CD4-positive, alpha-beta T cell (primary cell): ENCODE data around the gene AQP1. TPM values are rescaled to one million over a fixed set of nuclear protein-coding genes. Genes with fewer than 3 reads are reported as not detected.

ENCODE experiments used
- ATAC-seq: fragments of 200-7000 bp; cut with Tn5 transposase; one replicate; pipeline ENCODE4 v1.10.0; 2022; ENCODE audit warnings: mild to moderate bottlenecking; ENCODE audit not compliant: poor library complexity
- CTCF ChIA-PET: fragments of 350-600 bp; sonication (Branson Sonifier 250); formaldehyde crosslinking; loops from one replicate; lab custom pipeline; 2021; ENCODE audit warnings: antibody characterized with exemption, inconsistent platforms; lab: Charles Lee
- POLR2A ChIA-PET: fragments of 350-600 bp; sonication (Branson Sonifier 250); formaldehyde crosslinking; loops from one replicate; lab custom pipeline; 2021; ENCODE audit warnings: antibody characterized with exemption, inconsistent platforms; lab: Charles Lee
- DNase-seq, 14 experiments: peaks; one replicate each; pipeline ENCODE4 v3.0.0-alpha.2; 2013 to 2020; ENCODE audit warnings: mixed read lengths in 2 of 14
- H3K27ac ChIP-seq, 2 donors: one replicate each; pipeline versions ENCODE4 v1.5.1 to v1.7.0; 2013; ENCODE audit warnings: low read length in 2 of 2, low read depth in 1 of 2, mild to moderate bottlenecking in 1 of 2
- H3K27me3 ChIP-seq, 2 experiments: 1 replicate in 1 of 2; 2 replicates in 1 of 2; pipeline versions ENCODE4 v1.6.1 to v1.7.0; 2013; ENCODE audit warnings: low read length in 2 of 2, control low read depth in 1 of 2, mild to moderate bottlenecking in 1 of 2, moderate library complexity in 1 of 2; ENCODE audit not compliant: insufficient read depth in 2 of 2, control insufficient read depth in 1 of 2
- H3K36me3 ChIP-seq: one replicate; pipeline ENCODE4 v1.6.1; 2013; ENCODE audit warnings: low read length, control low read depth; ENCODE audit not compliant: insufficient read depth
- H3K4me1 ChIP-seq: one replicate; pipeline ENCODE4 v1.6.1; 2013; ENCODE audit warnings: low read length, control low read depth; ENCODE audit not compliant: insufficient read depth
- H3K4me3 ChIP-seq: one replicate; pipeline ENCODE4 v1.5.1; 2013; ENCODE audit warnings: mild to moderate bottlenecking, low read length, moderate library complexity
- H3K9me3 ChIP-seq, 2 experiments: 1 replicate in 1 of 2; 2 replicates in 1 of 2; pipeline versions ENCODE4 v1.6.1 to v1.7.0; 2013; ENCODE audit warnings: low read length in 2 of 2, mild to moderate bottlenecking in 2 of 2, control low read depth in 1 of 2, moderate library complexity in 1 of 2; ENCODE audit not compliant: control insufficient read depth in 1 of 2, insufficient read depth in 1 of 2
- H3K27ac Mint-ChIP-seq: one replicate; pipeline ENCODE4 v1.8.0; 2020; ENCODE audit warnings: mixed read lengths
- H3K27me3 Mint-ChIP-seq: one replicate; pipeline ENCODE4 v1.8.0; 2021; ENCODE audit warnings: mixed read lengths
- H3K36me3 Mint-ChIP-seq: one replicate; pipeline ENCODE4 v1.8.0; 2021; ENCODE audit warnings: low read depth, mixed read lengths
- H3K4me1 Mint-ChIP-seq: one replicate; pipeline ENCODE4 v1.8.0; 2021; ENCODE audit warnings: low read depth, mixed read lengths
- H3K4me3 Mint-ChIP-seq: one replicate; pipeline ENCODE4 v1.8.0; 2020; ENCODE audit warnings: mild to moderate bottlenecking, mixed read lengths
- H3K9me3 Mint-ChIP-seq: one replicate; pipeline ENCODE4 v1.8.0; 2020; ENCODE audit warnings: mixed read lengths
- intact Hi-C, 2 experiments: fragments of 100-400 bp; cut with DNase I in 1 of 2; cut with micrococcal nuclease in 1 of 2; formaldehyde crosslinking; loops; one replicate each; pipeline versions ENCODE4 v1.15.1 to v1.9.0; 2023 to 2025; cut with DNase I, micrococcal nuclease
- total RNA-seq, 174 experiments: library from RNA in 2 of 174; stranded (reverse) in 2 of 174; gene quantifications; one replicate each; pipeline ENCODE4 v1.2.3 and lab custom pipeline; 2021 to 2026
- TF ChIP-seq, protein P1 (sequence below): fragments of 200-600 bp; IDR thresholded peaks from one replicate; pipeline ENCODE4 v1.8.0; 2022; ENCODE audit warnings: antibody characterized with exemption, mild to moderate bottlenecking

AQP1 gene
- total RNA-seq, 2 experiments from 2014 or later: 0.17 to 0.22 TPM

- peaks cover 5% of the 10 kb centered on the region for H3K4me1 ChIP-seq
- no peak overlapping the region for H3K4me3 ChIP-seq
- H3K4me1 Mint-ChIP-seq: no peaks in the 10 kb centered on the region
- POLR2A ChIA-PET: no interaction called here
- no peaks in the 10 kb centered on the region for H3K36me3 Mint-ChIP-seq
- no peak overlapping the region for H3K27ac Mint-ChIP-seq
- ATAC-seq (no peak), DNase-seq (no peak)
- peaks cover 8 to 23% of the 10 kb centered on the region in 2 experiments for H3K27me3 ChIP-seq
- no peaks in the 10 kb centered on the region for H3K9me3 Mint-ChIP-seq
- no peak overlapping the region for H3K27ac ChIP-seq
- no peaks in the 10 kb centered on the region for H3K36me3 ChIP-seq
- H3K9me3 ChIP-seq: peaks cover 4 to 6% of the 10 kb centered on the region in 2 experiments
- no peak overlapping the region for H3K4me3 Mint-ChIP-seq
- TF ChIP-seq, protein P1, sequence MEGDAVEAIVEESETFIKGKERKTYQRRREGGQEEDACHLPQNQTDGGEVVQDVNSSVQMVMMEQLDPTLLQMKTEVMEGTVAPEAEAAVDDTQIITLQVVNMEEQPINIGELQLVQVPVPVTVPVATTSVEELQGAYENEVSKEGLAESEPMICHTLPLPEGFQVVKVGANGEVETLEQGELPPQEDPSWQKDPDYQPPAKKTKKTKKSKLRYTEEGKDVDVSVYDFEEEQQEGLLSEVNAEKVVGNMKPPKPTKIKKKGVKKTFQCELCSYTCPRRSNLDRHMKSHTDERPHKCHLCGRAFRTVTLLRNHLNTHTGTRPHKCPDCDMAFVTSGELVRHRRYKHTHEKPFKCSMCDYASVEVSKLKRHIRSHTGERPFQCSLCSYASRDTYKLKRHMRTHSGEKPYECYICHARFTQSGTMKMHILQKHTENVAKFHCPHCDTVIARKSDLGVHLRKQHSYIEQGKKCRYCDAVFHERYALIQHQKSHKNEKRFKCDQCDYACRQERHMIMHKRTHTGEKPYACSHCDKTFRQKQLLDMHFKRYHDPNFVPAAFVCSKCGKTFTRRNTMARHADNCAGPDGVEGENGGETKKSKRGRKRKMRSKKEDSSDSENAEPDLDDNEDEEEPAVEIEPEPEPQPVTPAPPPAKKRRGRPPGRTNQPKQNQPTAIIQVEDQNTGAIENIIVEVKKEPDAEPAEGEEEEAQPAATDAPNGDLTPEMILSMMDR: no peak
- CTCF ChIA-PET: interaction anchor here (1.2 kb wide), 1 partner anchor 47 kb away, joined by 3 read pairs; no protein-coding TSS in a partner anchor
- intact Hi-C loops: no loop called here
- peaks cover 42% of the 10 kb centered on the region for H3K27me3 Mint-ChIP-seq
These were observed 25.1 kb downstream of the AQP1 start for GRCh38 chr7:30936650-30937245.

DNA sequence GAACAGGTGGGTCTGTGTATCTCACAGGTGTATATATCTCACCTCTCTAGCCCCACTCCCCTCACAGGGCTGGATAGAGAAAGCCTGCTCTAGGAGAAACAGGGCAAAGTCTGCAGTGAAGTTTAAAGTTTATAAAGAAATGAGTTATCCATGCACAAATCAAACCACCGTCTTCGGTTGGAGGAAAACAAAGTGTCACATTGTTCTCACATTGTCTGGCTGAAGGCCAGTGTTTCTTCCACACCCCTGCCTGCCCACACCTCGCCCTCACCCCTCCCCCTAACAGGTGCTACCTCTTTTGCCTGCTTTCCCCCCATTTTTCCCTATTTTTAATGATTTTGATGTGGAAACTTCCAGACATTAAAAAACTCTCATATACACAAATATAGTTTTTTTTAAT lies 25.8 kb downstream of the AQP1 start:
- Mint-ChIP-seq H3K27ac (no peak overlapping the region), H3K4me1 (no peaks in the 10 kb centered on the region), H3K27me3 (peaks cover 49% of the 10 kb centered on the region), H3K4me3 (no peak overlapping the region), H3K9me3 (no peaks in the 10 kb centered on the region), H3K36me3 (no peaks in the 10 kb centered on the region)
- no peak overlapping the region for H3K27ac ChIP-seq
- POLR2A ChIA-PET: no interaction called here
- intact Hi-C loops: no loop called here
- ATAC-seq: no peak
- peaks cover 5% of the 10 kb centered on the region for H3K4me1 ChIP-seq
- no peaks in the 10 kb centered on the region for H3K36me3 ChIP-seq
- H3K27me3 ChIP-seq: peaks cover 8 to 23% of the 10 kb centered on the region in 2 experiments
- TF ChIP-seq, protein P1: no peak
- CTCF ChIA-PET: interaction anchor here (1.2 kb wide), 1 partner anchor 46 kb away, joined by 3 read pairs; no protein-coding TSS in a partner anchor
- peaks cover 4 to 6% of the 10 kb centered on the region in 2 experiments for H3K9me3 ChIP-seq
- DNase-seq: no peak
- no peak overlapping the region for H3K4me3 ChIP-seq

DNA sequence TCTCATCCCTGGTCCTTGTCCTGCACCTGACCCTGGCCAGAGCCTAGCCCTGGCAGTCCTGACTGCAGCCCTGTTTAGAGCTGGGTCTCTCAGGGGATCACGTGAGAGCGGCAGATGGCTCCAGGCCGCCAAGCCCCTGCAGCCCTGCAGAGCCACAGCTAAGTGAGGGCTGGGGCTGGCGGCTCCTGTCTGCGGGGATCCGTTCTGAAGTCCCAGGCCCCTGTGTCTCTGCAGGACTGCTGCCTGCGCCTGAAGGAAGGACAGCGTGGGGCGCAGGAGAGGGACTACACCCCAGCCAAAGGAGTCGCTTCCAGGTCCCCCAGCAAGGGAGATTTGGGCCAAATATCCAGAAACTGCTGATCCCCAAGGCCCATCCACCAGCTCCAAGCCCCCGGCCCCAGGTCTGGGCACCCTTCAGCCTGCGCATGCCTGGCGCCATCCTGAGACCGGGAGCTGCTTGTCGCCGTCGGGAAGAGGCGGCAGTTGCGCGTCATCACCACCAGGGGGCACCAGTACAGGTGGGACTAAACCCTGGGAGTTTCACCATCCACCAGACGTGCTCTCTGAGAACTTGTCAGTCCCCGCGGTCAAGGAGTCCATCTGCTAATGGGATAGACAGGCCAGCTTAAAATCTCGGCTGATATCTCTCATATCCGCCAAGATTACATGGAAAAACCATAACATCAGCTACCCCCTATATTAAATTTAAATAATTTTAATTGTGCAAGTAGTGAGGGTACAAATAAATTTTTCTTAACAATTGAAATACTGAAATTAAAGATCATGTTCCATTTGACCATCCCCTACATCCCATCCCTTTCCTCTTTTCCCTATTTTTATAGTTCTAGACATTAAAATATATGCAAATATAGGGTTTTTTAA lies 27.0 kb downstream of the AQP1 start:
- TF ChIP-seq, protein P1: peak; percentile 79
- H3K27me3 ChIP-seq: peaks cover 8 to 23% of the 10 kb centered on the region in 2 experiments
- no peaks in the 10 kb centered on the region for H3K4me1 Mint-ChIP-seq
- peaks cover 5% of the 10 kb centered on the region for H3K4me1 ChIP-seq
- no peak for ATAC-seq
- H3K4me3 ChIP-seq: no peak overlapping the region
- peak; percentile 31 to 70 (median 46) for DNase-seq
- ChIA-PET POLR2A (no interaction called here), CTCF (interaction anchor here (0.6 to 1.1 kb wide), 3 partner anchors 9 to 1077 kb away, joined by 3 to 6 read pairs (median 4); no protein-coding TSS in a partner anchor)
- no peak overlapping the region for H3K4me3 Mint-ChIP-seq
- H3K27ac ChIP-seq: no peak overlapping the region
- peaks cover 4 to 6% of the 10 kb centered on the region in 2 experiments for H3K9me3 ChIP-seq
- no peaks in the 10 kb centered on the region for H3K36me3 ChIP-seq
- no peaks in the 10 kb centered on the region for H3K9me3 Mint-ChIP-seq
- no peaks in the 10 kb centered on the region for H3K36me3 Mint-ChIP-seq
- intact Hi-C loops: no loop called here
- peaks cover 58% of the 10 kb centered on the region for H3K27me3 Mint-ChIP-seq
- H3K27ac Mint-ChIP-seq: no peak overlapping the region
